Suprapubic skin (tissue), 4 donors: ENCODE results near the gene MSRB1.

Experiments
- EP300 ChIP-seq: sonication (generic); formaldehyde crosslinking; IDR thresholded peaks from one replicate; pipeline ENCODE4 v1.6.1; 2017; ENCODE audit warnings: antibody characterized with exemption
- POLR2A ChIP-seq, 2 donors: fragments of 450-650 bp; IDR thresholded peaks; one replicate each; pipeline ENCODE4 v1.6.1; 2017; ENCODE audit warnings: antibody characterized with exemption in 2 of 2, mild to moderate bottlenecking in 2 of 2, moderate library complexity in 2 of 2
- POLR2AphosphoS5 ChIP-seq, 3 donors: sonication (generic); formaldehyde crosslinking; IDR thresholded peaks; one replicate each; pipeline ENCODE4 v1.6.1; 2017; ENCODE audit warnings: antibody characterized with exemption in 3 of 3

- TF ChIP-seq POLR2AphosphoS5 (IDR thresholded peaks at IDR 0.05) (no peak), EP300 (no peak), POLR2A (IDR thresholded peaks at IDR 0.05) (no peak)
Measured at GRCh38 chr16:1982013-1982433, 39.0 kb upstream of the MSRB1 start.
